ENCODE measurements around the gene REEP2.
A peak's percentile ranks its signal among the peaks of the same experiment; 100 is the strongest.

The REEP2 gene

GRCh38 chr5:138438003-138438723 is 694 bp upstream of the REEP2 start:
- peaks cover 27 to 29% of the 10 kb centered on the region in 2 donors for H3K36me3 ChIP-seq (ENCODE audit: control insufficient read depth in 2 of 2, insufficient read depth in 2 of 2, low read length in 2 of 2)
- H3K4me3 ChIP-seq (ENCODE audit: low read length in 2 of 2) = peak overlapping the region; percentile 24 to 67
- no peaks in the 10 kb centered on the region for H3K9me3 ChIP-seq (ENCODE audit: control insufficient read depth in 2 of 2, low read length in 2 of 2)
- H3K4me1 ChIP-seq (ENCODE audit: control insufficient read depth in 2 of 2, insufficient read depth in 2 of 2, low read length in 2 of 2) = peaks cover 10 to 11% of the 10 kb centered on the region in 2 donors
- H3K9ac ChIP-seq (ENCODE audit: low read depth in 1 of 2, low read length in 2 of 2) = peak overlapping the region in 1 of 2 donors; percentile 19
- H3K27ac ChIP-seq (ENCODE audit: low read depth in 2 of 2, low read length in 2 of 2) = no peak overlapping the region
- peaks cover 2 to 13% of the 10 kb centered on the region in 2 donors for H3K27me3 ChIP-seq (ENCODE audit: control insufficient read depth in 2 of 2, insufficient read depth in 2 of 2, low read length in 2 of 2)

GRCh38 chr5:138439477-138440158 is 761 bp downstream of the REEP2 start:
- peak overlapping the region in 1 of 2 donors; percentile 9 for H3K27ac ChIP-seq (ENCODE audit: low read depth in 2 of 2, low read length in 2 of 2)
- H3K36me3 ChIP-seq (ENCODE audit: control insufficient read depth in 2 of 2, insufficient read depth in 2 of 2, low read length in 2 of 2) = peaks cover 19 to 22% of the 10 kb centered on the region in 2 donors
- H3K4me1 ChIP-seq (ENCODE audit: control insufficient read depth in 2 of 2, insufficient read depth in 2 of 2, low read length in 2 of 2) = peaks cover 10 to 11% of the 10 kb centered on the region in 2 donors
- peaks cover 2 to 13% of the 10 kb centered on the region in 2 donors for H3K27me3 ChIP-seq (ENCODE audit: control insufficient read depth in 2 of 2, insufficient read depth in 2 of 2, low read length in 2 of 2)
- no peaks in the 10 kb centered on the region for H3K9me3 ChIP-seq (ENCODE audit: control insufficient read depth in 2 of 2, low read length in 2 of 2)
- H3K4me3 ChIP-seq (ENCODE audit: low read length in 2 of 2) = peak overlapping the region; percentile 22 to 50
- H3K9ac ChIP-seq (ENCODE audit: low read depth in 1 of 2, low read length in 2 of 2) = no peak overlapping the region

DNA sequence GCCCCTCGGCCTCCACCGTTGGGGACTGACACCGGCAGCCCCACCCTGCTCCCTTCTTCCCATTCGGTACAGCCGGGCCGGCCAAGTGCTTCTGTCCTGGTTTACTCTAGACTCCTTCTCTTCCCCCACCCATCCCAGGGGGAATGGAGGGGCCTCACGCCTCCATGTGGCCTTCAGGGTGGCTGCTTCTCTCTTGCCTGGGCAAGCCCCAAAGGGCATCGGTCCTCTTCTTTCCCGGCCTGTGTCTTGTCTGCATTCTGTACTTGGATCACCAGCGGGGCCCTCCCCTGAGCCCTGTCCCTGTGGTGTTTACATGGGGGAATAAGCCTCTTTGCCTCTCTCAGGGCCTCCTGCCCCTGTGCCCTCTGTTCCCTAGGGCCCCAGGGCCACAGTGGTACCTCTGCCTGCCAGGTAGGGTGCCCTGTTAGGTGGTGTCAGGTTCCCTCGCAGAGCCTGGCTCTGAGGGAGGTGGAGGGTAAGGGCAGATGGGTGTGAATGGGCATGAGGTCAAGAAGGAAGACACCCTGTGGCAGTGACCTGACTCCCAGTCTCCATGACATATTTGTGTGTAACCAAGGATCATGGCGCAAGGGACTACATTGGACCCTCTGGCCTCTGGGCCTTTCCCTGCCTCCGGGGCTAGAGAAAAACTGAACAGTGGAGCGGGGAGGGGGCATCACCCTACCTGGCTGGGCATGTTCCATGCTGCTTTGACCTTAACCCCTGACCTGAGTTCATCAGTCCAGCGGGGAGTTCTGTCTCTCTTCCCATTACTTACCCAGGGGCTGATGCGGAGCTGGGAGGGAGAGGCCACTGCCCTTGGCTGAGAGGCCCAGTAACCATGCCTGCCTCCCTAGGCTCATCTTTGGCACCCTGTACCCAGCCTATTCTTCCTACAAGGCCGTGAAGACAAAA is 1.6 kb downstream of the REEP2 start:
- Histone ChIP-seq H3K4me3 (ENCODE audit: low read length in 2 of 2) (no peak overlapping the region), H3K27me3 (ENCODE audit: control insufficient read depth in 2 of 2, insufficient read depth in 2 of 2, low read length in 2 of 2) (peaks cover 2 to 13% of the 10 kb centered on the region in 2 donors), H3K9ac (ENCODE audit: low read depth in 1 of 2, low read length in 2 of 2) (no peak overlapping the region), H3K36me3 (ENCODE audit: control insufficient read depth in 2 of 2, insufficient read depth in 2 of 2, low read length in 2 of 2) (peaks cover 11 to 14% of the 10 kb centered on the region in 2 donors), H3K9me3 (ENCODE audit: control insufficient read depth in 2 of 2, low read length in 2 of 2) (no peaks in the 10 kb centered on the region), H3K4me1 (ENCODE audit: control insufficient read depth in 2 of 2, insufficient read depth in 2 of 2, low read length in 2 of 2) (peaks cover 10 to 11% of the 10 kb centered on the region in 2 donors), H3K27ac (ENCODE audit: low read depth in 2 of 2, low read length in 2 of 2) (no peak overlapping the region)

- Histone ChIP-seq H3K36me3 (ENCODE audit: control insufficient read depth in 2 of 2, insufficient read depth in 2 of 2, low read length in 2 of 2) (peaks cover 3 to 6% of the 10 kb centered on the region in 2 donors), H3K27me3 (ENCODE audit: control insufficient read depth in 2 of 2, insufficient read depth in 2 of 2, low read length in 2 of 2) (peaks cover 2 to 13% of the 10 kb centered on the region in 2 donors), H3K9me3 (ENCODE audit: control insufficient read depth in 2 of 2, low read length in 2 of 2) (no peaks in the 10 kb centered on the region), H3K4me3 (ENCODE audit: low read length in 2 of 2) (no peak overlapping the region), H3K4me1 (ENCODE audit: control insufficient read depth in 2 of 2, insufficient read depth in 2 of 2, low read length in 2 of 2) (peaks cover 10 to 11% of the 10 kb centered on the region in 2 donors), H3K9ac (ENCODE audit: low read depth in 1 of 2, low read length in 2 of 2) (no peak overlapping the region), H3K27ac (ENCODE audit: low read depth in 2 of 2, low read length in 2 of 2) (no peak overlapping the region)
Observed at GRCh38 chr5:138441221-138441620, 2.4 kb downstream of the REEP2 start.

- H3K27me3 ChIP-seq (ENCODE audit: control insufficient read depth in 2 of 2, insufficient read depth in 2 of 2, low read length in 2 of 2) = peaks cover 2 to 10% of the 10 kb centered on the region in 2 donors
- no peak overlapping the region for H3K9ac ChIP-seq (ENCODE audit: low read depth in 1 of 2, low read length in 2 of 2)
- peaks cover 3 to 5% of the 10 kb centered on the region in 2 donors for H3K4me1 ChIP-seq (ENCODE audit: control insufficient read depth in 2 of 2, insufficient read depth in 2 of 2, low read length in 2 of 2)
- H3K36me3 ChIP-seq (ENCODE audit: control insufficient read depth in 2 of 2, insufficient read depth in 2 of 2, low read length in 2 of 2) = no peaks in the 10 kb centered on the region
- no peak overlapping the region for H3K4me3 ChIP-seq (ENCODE audit: low read length in 2 of 2)
- no peak overlapping the region for H3K27ac ChIP-seq (ENCODE audit: low read depth in 2 of 2, low read length in 2 of 2)
- no peaks in the 10 kb centered on the region for H3K9me3 ChIP-seq (ENCODE audit: control insufficient read depth in 2 of 2, low read length in 2 of 2)
Observed at GRCh38 chr5:138444078-138444773, 5.4 kb downstream of the REEP2 start.

DNA sequence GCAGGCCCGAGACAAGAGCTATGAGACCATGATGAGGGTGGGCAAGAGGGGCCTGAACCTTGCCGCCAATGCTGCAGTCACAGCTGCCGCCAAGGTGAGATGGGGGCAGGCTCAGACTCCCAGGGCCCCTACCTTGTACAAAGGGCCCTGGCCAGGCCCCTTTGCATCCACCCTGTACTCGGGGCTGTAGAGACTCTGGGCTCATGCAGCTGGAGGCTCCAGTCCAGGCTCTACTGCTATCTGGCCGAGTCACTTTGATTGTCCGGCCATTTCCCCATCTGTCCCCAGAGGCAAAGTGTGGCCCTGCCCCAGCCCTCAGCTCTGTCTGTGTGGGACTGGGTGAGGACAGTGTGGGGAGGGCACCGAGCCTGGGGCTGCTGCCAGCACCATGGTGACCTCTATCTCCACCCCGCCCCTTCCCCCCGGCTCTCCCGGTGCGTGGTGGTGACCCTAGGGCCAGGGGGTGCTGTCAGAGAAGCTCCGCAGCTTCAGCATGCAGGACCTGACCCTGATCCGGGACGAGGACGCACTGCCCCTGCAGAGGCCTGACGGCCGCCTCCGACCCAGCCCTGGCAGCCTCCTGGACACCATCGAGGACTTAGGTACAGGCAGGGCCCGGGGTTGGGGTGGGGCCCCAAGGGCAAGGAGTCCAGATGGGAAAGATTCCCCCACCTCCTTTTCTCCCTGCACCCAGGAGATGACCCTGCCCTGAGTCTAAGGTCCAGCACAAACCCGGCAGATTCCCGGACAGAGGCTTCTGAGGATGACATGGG is 6.1 kb downstream of the REEP2 start:
- H3K27ac ChIP-seq (ENCODE audit: low read depth in 2 of 2, low read length in 2 of 2) = no peak overlapping the region
- H3K4me1 ChIP-seq (ENCODE audit: control insufficient read depth in 2 of 2, insufficient read depth in 2 of 2, low read length in 2 of 2) = no peaks in the 10 kb centered on the region
- no peak overlapping the region for H3K9ac ChIP-seq (ENCODE audit: low read depth in 1 of 2, low read length in 2 of 2)
- H3K27me3 ChIP-seq (ENCODE audit: control insufficient read depth in 2 of 2, insufficient read depth in 2 of 2, low read length in 2 of 2) = peaks cover under 1 to 4% of the 10 kb centered on the region in 2 donors
- no peaks in the 10 kb centered on the region for H3K36me3 ChIP-seq (ENCODE audit: control insufficient read depth in 2 of 2, insufficient read depth in 2 of 2, low read length in 2 of 2)
- H3K4me3 ChIP-seq (ENCODE audit: low read length in 2 of 2) = no peak overlapping the region
- H3K9me3 ChIP-seq (ENCODE audit: control insufficient read depth in 2 of 2, low read length in 2 of 2) = no peaks in the 10 kb centered on the region

DNA sequence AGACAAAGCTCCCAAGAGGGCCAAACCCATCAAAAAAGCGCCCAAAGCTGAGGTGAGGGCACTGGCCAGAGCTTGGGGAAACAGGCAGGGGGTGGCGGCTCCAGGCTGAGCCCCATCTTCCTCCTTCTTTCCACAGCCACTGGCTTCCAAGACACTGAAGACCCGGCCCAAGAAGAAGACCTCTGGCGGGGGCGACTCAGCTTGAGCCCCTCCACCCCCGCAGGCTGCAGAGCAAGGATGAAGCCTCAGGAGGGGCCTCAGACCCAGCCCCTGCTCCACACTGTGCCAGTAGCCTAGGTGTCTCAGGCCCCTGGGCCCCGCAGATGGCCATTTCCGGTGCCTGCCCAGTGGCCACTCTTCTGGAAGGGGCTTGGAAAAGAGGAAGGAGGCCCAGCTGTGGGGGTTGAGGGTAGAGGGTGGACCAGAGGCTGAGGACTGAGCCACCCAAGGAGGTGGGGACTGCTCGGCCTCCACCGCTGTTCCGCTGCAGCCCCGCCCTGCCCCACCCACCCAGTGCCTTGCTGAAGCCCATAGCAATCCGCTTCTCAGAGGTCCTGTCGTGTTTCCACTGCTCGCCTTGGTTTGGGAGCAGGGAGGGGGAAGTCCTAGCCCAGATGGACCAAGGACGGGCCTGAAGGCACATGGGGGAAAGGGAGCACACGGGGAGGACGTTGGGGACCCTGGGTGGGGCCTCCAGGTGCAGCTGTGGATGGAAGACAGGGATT is 6.9 kb downstream of the REEP2 start:
- H3K36me3 ChIP-seq (ENCODE audit: control insufficient read depth in 2 of 2, insufficient read depth in 2 of 2, low read length in 2 of 2) = no peaks in the 10 kb centered on the region
- H3K9me3 ChIP-seq (ENCODE audit: control insufficient read depth in 2 of 2, low read length in 2 of 2) = no peaks in the 10 kb centered on the region
- H3K27me3 ChIP-seq (ENCODE audit: control insufficient read depth in 2 of 2, insufficient read depth in 2 of 2, low read length in 2 of 2) = no peaks in the 10 kb centered on the region
- H3K9ac ChIP-seq (ENCODE audit: low read depth in 1 of 2, low read length in 2 of 2) = no peak overlapping the region
- no peak overlapping the region for H3K27ac ChIP-seq (ENCODE audit: low read depth in 2 of 2, low read length in 2 of 2)
- no peaks in the 10 kb centered on the region for H3K4me1 ChIP-seq (ENCODE audit: control insufficient read depth in 2 of 2, insufficient read depth in 2 of 2, low read length in 2 of 2)
- H3K4me3 ChIP-seq (ENCODE audit: low read length in 2 of 2) = no peak overlapping the region

DNA sequence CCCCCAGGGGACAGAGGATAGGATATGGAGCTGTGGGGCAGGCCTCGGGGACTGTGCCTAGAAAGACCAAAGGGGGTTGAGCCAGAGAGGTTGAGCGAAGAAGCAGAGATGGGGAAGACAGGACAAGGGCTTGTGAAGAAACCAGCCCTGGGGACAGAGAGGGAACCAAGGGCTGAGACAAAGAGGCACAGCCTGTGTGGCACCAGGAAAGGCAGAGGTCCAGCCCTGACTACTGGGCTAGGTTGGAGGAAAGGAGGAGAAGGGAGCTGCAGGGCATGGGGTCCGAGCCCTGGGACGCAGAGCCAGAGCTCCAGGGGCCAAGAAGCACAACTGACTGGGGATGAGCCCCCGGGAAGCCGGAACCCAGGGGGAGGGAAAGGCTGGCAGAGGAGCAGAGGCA is 9.2 kb downstream of the REEP2 start:
- Histone ChIP-seq H3K4me3 (ENCODE audit: low read length in 2 of 2) (no peak overlapping the region), H3K9me3 (ENCODE audit: control insufficient read depth in 2 of 2, low read length in 2 of 2) (no peaks in the 10 kb centered on the region), H3K27ac (ENCODE audit: low read depth in 2 of 2, low read length in 2 of 2) (no peak overlapping the region), H3K4me1 (ENCODE audit: control insufficient read depth in 2 of 2, insufficient read depth in 2 of 2, low read length in 2 of 2) (no peaks in the 10 kb centered on the region), H3K27me3 (ENCODE audit: control insufficient read depth in 2 of 2, insufficient read depth in 2 of 2, low read length in 2 of 2) (no peaks in the 10 kb centered on the region), H3K9ac (ENCODE audit: low read depth in 1 of 2, low read length in 2 of 2) (no peak overlapping the region), H3K36me3 (ENCODE audit: control insufficient read depth in 2 of 2, insufficient read depth in 2 of 2, low read length in 2 of 2) (no peaks in the 10 kb centered on the region)

Measured in mucosa of rectum (tissue), 2 donors.